Inflammatory macrophage treated with lipopolysaccharide for 4 hours (primary cell): ENCODE results near the gene UBAC1.
"Not testable (repeated sequence)": the region's sequence is repeated elsewhere in the genome, so short reads cannot be mapped to it uniquely, and the experiment has no call there.

Experiments used
- DNase-seq: peaks from one replicate; pipeline ENCODE4 v3.0.0-alpha.2; 2020

Gene UBAC1

GRCh38 chr9:135955934-135956801 lies 5.0 kb downstream of the UBAC1 start:
- DNase-seq: no peak

- no peak for DNase-seq
Measured at GRCh38 chr9:135952664-135953206, 8.4 kb downstream of the UBAC1 start.

GRCh38 chr9:135951889-135952663 lies 9.1 kb downstream of the UBAC1 start:
- no peak for DNase-seq

- DNase-seq: not testable (repeated sequence)
Measured at GRCh38 chr9:135951310-135951709, 9.9 kb downstream of the UBAC1 start.

- DNase-seq: not testable (repeated sequence)
Measured at GRCh38 chr9:135950841-135951240, 10.3 kb downstream of the UBAC1 start.

GRCh38 chr9:135950135-135950682 lies 11.0 kb downstream of the UBAC1 start:
- no peak for DNase-seq

- no peak for DNase-seq
Measured at GRCh38 chr9:135949501-135950134, 11.6 kb downstream of the UBAC1 start.

GRCh38 chr9:135948968-135949367 lies 12.2 kb downstream of the UBAC1 start:
- no peak for DNase-seq

GRCh38 chr9:135948446-135948845 lies 12.7 kb downstream of the UBAC1 start:
- no peak for DNase-seq

- DNase-seq: no peak
Measured at GRCh38 chr9:135947582-135947981, 13.6 kb downstream of the UBAC1 start.

GRCh38 chr9:135947105-135947504 lies 14.1 kb downstream of the UBAC1 start:
- DNase-seq: not testable (repeated sequence)

- DNase-seq: no peak
Measured at GRCh38 chr9:135946392-135946994, 14.7 kb downstream of the UBAC1 start.

GRCh38 chr9:135945969-135946368 lies 15.2 kb downstream of the UBAC1 start:
- no peak for DNase-seq

GRCh38 chr9:135944444-135945252 lies 16.5 kb downstream of the UBAC1 start:
- no peak for DNase-seq

GRCh38 chr9:135943604-135944003 lies 17.6 kb downstream of the UBAC1 start:
- DNase-seq: not testable (repeated sequence)

- no peak for DNase-seq
Measured at GRCh38 chr9:135941288-135941995, 19.7 kb downstream of the UBAC1 start.

- no peak for DNase-seq
Measured at GRCh38 chr9:135939351-135940265, 21.6 kb downstream of the UBAC1 start.

- no peak for DNase-seq
Measured at GRCh38 chr9:135937521-135938489, 23.4 kb downstream of the UBAC1 start.
